ENCODE data around the gene SORCS2.

The SORCS2 gene

DNA sequence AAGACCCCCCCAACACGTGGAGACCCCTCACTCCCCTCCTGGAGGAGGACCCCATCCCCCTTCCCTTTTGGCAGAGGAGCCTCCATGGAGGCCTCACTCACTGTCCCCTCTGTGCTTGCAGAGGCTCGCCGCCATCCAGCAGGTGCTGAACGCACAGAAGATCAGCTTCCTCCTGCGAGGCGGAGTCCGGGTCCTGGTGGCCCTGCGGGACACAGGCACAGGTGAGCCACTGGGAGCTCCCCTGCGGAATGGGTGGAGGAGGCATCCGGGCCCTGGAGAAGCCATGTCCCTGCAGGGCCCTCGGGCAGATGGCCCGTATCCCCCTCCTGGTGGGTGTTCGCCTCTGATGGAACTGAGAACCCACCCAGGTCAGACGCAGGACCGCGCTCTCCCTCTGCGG is 540.9 kb downstream of the SORCS2 start:
- DNase-seq = no peak

DNA sequence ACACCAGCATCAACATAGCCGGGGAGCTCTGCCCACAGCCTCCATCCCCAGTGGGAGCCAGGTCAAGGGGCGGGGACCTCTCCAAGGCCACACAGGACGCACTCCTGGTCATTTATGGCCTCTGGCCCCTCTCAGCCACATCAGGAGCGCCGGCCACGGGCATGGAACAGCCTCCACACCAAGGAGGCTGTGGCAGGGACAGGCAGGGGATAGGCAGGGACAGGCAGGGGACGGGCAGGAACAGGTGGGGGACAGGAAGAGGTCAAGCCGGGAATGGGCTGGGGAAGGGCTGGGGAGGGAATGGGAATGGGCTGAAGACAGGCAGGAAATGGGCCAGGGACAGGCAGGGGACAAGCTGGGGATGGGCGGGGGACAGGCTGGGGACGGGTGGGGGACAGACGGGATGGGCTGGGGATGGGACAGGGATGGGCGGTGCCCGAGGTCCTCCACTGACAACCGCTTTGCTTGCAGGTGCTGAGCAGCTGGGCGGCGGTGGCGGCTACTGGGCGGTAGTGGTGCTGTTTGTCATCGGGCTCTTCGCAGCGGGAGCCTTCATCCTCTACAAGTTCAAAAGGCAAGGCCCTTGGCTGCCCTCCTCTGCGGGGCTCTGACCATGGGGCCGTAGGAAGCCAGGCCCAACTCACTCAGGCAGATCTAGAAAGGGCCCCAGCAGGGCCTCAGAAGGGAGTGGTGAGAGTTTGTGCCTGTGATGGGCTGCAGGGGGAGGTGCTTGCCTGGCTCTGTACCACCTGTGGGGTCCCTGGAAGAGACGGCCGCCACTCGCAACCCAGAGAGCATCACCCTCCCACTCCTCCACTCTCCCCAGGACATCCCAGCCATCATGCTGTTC is 541.7 kb downstream of the SORCS2 start:
- DNase-seq = no peak

DNA sequence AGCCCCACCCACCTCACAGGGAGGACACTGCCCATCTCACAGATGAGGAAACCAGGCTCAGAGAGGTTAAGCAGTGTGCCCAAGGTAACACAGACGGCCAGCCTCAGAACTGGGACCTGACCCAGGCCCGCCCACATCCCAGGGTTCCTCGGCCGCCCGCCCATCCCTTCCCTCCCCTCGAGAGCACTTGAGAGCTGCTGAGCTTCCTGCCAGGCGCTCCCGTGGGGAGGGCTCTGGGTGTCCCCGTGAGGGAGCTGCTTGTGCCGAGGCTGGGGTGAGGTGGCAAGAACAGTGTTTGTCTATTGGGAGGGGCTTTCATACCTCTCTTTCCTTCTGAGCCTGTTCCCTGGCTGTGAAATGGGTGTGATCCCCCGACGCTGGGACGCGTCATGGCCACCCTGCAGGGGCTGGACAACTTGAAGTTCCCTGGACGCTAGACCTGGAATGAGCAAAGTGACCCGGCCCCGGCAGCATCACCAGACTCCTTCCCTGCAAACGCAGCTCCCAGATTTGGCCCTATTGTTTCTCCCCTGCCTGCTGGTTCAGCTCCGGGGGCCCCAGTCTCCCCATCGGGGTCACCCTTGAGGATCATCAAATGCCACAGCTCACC is 542.4 kb downstream of the SORCS2 start:
- no peak for DNase-seq

DNA sequence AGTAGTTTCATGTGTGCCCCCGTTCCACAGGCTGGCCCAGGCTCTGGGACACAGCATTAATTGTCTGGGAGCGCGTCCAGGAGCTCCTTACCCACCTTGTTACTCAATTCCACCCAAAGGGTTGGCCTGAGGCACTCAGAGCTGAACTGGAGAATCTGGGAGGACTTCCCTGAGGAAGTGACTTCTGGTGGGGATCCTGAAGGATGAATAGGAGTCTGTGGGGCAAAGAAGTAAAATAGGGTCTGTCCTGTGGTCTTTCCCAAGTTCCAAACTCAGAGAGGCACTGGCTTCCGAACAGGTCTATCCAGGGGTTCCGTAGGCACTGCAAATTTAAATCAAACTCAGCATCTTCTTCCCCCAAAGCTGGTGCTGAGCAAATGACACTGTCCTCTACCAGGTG is 543.1 kb downstream of the SORCS2 start:
- no peak for DNase-seq

DNA sequence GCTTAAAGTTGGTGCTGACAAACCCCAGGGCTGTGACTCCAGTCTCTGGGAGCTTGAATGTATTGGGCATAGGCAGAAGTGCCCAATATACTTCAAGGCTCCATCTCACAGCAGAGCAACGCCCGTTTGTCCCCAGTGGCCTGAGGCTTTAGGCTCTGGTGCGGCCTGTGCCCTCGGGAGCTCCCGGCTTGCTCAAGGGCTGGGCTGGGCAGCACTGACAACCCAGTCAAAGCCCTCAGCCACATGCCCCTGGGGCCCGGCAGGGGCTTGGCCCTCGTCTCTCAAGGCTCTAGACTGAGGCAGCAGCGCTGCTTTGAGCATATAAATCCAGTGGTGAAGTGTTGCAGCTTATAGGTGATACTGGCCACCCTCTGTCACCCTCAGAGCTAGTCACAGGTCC is 543.6 kb downstream of the SORCS2 start:
- no peak for DNase-seq

DNA sequence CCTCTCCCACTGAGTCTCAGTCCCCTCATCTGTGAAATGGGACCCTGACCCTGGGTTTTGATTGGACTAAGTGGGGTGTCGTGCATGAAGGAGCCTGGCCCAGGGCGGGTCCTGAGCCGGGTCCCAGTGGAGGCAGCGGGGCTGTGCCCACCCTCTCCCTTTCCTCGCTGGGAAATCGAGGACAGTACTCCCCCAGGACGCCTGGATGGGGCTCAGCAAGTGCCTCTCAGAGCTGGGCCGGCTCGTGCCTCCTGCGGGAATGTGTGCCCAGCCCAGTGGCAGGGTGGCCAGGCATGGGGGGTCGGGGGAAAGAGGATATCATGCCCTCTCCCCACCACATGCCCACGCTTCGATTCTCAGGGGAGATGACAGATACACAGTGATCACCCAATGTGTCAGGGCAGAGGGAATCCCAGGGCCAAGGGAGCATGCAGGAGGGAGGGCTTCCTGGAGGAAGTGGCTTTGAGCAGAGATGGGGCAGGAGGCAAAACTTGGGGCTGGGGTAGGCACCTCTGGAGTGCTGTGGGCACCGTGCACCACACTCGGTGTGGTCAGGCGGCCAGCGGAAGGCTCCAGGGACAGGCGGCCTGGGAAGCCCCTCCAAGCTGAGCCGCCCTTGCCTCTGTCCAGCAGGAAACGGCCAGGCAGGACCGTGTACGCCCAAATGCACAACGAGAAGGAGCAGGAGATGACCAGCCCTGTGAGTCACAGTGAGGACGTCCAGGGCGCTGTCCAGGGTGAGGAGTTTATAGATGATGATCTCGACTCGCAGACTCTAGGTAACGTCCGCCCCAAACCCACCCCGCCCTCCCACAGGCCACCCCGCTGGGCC is 544.3 kb downstream of the SORCS2 start:
- DNase-seq = no peak

DNA sequence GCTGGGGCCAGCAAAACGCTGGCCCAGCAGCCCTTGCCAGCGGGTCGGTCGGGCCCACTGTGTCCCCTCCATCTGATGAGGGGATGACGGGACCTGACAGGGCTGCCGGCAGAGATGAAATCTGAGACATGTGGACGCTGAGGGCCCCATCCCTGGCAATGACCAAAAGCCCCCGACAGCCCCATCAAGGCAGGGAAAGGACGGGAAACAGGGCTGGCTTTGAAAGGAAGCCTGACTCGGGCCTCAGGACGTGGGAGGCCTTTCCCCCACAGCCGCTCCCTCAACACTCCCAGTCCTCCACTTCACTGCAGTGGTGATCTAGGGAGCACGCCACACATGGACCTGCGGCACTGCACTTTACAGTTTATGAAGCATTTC is 544.9 kb downstream of the SORCS2 start:
- DNase-seq = no peak

DNA sequence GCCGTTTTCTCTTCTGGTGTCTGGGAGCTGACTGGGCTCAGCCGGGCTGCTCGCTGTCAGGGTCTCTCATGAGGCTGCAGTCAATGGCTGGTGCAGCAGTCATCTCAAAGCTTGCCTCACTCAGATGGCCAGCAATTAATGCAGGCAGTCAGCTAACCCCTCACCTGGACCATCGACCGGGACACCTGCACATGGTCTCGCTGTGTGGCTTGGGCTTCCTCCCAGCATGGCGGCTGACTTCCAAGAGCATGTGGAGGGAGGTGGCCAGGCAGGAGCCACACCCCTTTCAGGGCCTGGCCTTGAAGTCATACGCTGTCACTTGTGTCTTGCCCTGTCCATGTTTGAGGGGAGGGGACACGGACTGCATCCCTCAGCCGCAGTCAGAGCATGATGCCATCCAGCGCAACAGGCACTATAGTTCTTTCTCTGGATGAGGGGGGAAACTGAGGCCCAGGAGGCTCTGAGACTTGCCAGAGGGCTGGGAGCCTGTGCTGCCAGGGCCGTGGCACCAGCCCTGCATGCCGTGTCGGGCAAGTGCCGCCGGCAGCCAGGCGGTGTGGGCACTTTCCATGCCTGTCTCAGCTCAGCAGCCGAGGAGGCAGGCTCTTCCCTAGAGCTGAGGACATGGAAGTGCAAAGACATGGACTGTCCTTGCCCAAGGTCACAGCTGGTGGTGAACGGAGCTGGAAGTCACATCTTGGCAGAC is 545.6 kb downstream of the SORCS2 start:
- no peak for DNase-seq

DNA sequence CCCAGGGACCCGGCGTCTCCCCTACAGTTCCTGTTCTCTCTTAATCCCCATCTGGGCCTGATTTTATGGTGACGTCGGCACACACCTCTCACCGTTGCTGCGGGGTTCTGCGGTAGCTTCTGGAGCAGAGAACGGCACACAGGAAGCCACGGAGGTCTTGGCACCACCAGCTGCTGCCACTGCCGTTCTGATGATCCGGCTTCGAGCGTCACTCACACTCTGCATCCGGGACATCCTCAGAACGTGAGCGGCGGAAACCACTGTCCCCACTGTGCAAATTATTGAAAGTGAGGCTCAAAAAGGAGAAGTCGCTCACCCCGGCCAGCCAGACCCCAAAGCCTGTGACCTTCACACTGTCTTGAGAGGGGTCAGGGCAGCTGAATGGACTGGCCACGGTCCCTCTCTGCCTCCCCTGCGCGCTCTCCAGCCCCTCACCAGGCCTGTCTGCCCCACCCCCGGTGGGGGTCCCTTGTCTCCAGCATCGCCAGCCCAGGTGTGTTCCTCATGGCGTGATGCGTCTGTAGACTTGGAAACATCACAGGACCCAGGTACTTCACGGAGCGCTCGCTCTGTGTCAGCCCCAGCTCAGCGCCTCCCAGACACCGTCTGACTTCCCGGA is 546.2 kb downstream of the SORCS2 start:
- DNase-seq = no peak

DNA sequence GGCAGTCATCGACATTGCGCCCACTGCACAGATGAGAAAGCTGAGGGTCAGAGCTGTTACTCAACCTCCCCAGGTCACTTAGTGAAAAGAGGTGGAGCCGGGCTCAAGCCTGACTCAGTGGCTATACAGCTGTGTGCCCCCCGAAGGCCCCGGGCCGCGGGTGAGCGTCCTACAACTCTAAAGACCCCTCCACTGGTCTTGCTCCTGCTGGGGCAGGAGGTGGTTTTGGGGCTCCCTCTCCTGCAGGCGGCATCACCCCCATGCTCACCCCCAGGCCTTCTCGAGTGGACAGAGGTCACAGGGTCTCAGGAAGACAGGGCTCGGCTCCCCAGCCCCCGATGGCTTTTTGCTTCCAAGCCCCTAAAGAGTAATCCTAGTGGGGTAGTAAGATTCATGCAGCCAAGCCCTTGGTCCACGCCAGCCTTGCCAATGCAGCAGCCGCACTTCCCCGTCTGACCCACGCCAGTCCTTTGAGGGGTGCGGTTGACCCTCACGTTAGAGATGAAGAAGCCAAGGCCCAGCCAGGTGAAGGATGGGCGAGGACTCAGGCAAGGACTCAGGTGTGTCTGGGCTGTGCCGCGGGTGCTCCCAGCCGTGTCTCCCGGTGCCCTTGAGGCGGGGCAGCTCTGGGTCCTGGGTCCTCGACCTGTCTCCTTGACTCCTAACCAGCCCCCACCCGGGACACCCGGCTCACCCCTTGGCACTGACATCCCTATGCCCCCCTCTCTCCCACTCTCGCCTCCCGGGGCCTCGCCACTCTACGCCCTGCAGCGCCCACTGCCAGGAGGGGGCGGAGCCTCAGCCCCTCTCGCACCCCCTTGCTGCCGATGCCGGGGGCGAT is 547.0 kb downstream of the SORCS2 start:
- DNase-seq = no peak

DNA sequence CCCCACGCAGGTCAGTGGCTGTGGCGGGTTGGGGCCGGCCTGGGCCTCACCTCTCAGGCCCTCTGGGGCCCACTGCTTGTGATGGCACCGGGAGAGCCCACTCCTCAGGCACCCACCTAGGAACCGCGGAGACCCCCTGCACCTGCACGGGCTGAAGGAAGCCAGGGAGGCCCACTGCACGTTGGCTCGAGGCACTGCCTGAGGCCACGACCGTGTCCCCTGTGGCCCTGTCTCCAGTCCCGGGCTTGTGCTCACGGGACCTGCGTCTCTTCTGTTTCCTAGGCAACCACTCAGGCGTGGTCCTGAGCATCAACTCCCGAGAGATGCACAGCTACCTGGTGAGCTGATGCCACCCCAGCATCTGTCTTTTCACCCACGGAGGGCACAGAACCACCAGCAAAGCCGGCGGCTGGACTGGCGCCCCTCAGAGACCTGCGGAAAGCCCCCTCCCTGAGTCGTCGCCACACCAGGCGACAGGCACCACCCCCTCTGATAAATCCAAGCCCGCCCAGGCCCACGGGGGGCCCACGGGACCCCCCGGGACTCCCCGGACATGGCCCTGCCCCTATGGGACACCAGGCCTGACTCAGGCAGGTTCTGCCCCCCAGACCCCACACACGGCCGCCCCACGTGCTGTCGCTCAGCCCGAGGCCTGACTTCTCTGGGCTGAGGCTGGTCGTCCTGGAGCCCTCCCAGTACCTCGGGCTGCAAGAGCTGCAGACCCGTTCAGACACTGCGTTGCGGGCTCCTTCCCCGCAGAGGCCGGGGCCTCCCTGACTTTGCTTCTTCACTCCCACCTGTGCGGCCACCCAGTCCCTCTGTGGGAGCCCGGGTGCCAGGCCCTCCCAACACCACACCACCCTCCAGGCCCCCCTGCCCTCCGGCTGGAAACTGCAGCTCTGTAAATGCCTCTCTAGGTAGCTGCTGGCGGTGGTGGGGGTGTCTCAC is 547.9 kb downstream of the SORCS2 start:
- DNase-seq = no peak

DNA sequence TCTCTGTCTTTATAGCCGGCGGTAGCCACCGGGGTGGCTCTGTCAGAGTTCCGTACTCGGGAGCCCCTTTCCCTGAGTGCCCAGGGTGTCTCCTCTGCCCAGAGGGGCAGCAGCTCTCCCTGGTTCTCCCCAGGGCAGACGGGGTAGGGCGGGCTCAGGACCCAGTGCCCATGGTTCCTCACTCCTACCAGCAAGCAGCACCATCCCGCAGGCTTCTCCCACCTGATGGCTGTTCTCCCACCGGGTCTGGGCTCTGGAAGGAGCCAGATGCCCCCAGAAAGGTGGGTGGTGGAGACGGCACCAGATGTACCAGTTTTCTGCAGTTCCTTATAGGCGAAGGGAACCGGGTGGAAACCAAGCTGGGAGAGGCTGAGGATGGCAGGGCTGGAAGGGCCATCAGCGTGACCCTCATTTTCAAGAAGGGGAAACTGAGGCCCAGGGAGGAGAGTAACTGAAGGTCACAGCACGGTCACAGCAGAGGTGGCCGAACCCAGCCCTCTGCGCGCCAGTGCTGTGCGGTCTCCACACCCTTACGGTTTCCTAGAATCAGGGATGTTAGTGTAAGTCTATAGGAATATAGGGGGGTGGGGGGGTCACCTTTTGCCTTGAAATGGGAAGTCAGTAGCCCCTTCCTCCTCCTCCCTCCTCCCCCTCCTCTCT is 548.7 kb downstream of the SORCS2 start:
- DNase-seq = no peak

DNA sequence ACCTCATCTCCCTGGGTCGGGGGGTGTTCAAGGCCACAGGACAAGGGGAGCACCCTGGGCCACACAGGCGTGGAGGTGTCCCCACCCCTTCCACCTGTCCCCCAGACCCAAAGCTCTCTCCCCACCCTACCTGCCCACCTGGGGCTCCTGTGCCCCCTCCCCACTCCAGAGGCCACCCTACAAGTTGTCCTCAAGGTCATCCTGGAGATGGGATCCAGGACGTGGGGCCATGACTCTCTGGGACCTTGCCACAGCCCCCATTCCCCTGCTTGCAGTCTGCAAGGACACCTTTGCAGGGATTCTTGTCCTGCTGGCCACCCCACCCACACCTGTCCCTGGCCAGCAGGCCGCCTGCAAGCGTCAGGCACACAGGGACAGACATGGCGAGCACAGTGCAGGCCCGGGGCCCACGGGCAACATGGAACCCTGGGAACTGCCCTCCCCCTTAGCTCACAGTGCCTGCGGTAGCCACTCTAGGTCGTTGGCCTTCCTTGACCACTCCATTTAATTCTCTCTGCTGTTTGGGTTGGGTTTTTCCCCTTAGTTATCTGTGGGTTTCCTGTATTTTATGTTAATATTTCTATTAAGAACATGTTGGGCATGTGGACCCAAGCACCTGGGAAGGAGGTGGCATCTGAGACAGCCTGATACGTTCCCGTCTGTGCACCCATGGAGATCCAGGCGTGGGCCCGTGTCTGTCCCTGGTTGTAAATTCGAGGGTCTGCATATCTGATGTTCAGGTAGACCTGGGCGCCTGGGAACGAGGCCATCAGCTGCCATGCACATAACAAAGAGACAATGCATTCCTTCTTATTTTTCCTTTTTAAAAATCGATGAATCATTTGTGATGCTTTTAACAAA is 549.8 kb downstream of the SORCS2 start:
- no peak for DNase-seq

DNA sequence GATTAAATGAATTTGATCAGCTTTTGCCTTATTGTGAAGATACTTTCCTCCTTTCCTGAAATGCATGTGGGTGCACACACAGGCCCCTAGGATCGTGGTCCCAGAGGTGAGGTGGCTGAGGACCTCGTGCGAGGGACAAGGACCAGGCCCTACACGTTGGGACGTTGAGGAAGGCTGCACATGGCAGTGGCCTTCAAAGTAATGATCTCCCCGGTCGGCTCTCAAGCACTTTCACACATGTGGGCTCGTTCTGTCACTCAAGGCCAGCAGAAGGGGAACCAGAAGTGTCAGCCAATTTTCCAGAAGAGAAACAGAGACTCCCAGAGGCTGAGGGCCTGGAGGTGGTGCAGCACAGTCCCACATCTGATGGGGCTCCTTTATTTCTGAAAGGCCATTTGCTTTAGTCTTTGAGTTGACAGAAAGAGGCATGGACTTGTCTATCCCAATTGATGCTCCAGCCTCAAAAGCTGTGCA is 550.5 kb downstream of the SORCS2 start:
- no peak for DNase-seq

DNA sequence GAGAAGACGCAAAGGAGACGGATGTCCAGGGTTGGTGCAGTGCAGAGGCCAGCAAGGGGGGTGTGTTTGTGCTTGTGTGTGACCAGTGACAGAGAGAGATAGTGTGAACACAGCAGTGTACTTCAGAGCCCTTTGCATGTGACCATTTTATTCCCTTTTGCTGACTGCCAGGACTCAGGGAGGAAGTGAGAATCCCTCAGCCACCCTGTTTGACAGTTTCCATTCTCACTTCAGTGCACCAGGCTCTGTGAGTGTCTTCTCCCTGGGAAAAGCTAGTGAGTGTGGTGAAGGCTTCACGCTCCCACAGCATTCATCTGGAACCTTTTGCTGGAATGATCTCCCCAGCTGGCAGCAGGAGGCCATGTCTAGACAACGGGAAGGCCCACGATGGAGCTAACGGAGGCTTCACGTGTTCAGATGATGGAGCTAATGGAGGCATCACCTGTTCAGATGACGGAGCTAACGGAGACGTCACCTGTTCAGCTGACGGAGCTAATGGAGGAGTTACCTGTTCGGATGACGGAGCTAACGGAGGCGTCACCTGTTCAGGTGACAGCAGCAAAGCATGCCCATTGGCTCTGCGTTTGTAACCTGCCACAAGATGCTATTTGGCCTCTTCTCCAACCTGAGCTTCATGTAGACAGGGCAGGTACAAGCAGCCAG is 551.9 kb downstream of the SORCS2 start:
- DNase-seq = no peak

DNA sequence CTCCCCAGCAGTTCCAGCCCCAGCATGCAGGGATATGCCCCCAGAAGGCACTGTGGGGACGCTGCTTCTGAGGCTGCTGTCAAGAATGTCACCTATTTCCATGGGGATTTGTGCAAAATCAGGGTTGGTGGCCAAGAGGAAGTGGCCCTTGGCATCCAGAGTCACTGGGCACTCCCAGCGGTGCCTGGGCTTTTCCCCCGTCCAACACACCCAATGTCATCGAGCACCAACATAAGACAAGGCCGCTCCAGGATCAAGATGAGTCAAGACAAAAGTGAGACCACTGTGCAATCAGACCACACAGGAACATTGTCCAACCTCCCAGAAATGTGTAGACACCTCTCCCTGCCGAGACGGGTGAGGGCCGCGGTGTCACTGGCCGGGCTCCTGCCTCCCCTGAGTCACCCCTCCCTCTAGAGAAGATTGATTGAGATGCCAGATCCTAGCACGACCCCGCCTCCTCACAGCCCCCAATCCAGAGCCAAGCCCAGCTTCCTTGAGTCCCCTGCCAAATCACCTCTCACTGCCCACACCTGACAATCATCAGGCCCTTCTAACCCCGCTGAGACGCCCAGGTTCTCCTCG is 553.1 kb downstream of the SORCS2 start:
- DNase-seq = no peak

DNA sequence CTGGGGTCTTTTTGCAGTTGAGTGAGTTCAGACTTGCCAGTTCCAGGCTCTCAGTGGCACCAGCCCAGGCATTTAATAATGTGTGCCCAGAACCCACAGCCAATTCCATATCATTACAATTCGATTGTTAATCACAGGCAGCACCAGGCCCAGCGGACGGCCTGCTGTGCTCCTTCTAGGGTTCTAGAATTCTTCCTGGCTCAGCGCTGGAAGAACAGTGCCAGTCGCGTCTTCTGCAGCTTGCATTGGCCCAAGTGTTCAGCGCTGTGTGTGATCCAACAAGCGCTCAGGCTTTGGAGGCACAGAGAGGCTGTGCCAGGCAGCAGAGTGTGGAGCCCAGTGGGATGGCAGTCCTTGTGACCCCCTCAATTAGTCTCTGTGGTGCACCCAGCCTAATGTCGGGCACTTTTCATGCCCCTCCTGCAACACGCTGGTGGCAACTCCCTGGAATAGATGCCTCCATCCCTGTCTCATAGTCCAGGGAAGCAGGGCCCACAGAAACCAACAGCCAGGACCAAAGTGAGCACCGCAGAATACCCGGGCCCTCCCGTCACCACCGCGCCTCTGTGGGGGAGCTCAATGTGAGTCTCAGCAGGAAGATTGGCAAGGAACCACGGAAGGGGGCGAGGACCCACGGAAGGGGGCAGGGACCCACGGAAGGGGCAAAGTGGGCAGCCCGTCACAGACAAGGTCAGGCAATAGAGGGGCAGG is 554.2 kb downstream of the SORCS2 start:
- no peak for DNase-seq

All from fibroblast of skin of right biceps (primary cell).